Activated T-helper 1 cell treated with Interleukin-2 at 50 U/mL for 16 hours (primary cell): ENCODE data around the gene SULT1C4.
"Not testable (repeated sequence)": the region's sequence is repeated elsewhere in the genome, so short reads cannot be mapped to it uniquely, and the experiment has no call there.

ENCODE experiments used
- DNase-seq: peaks from one replicate; pipeline ENCODE4 v3.0.0-alpha.2; 2020; ENCODE audit warnings: low read depth

The SULT1C4 gene

DNA sequence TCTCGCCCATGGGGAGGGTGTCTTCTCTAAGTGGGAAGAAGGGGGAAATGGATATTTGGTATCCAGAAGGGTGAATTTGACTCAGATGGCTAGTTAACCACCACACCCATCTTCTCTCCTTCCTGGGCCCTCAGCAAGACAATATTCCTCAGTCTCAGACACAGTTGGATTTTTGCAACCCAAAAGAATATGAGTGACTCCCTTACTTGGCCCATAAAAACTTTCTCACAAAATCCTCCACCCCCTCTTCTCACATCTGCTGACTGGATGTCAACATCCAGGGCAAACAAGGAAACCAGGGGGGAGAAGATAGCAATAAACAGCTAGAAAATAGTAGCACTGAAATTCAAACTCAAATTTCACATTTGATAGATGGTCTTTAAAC is 35.9 kb downstream of the SULT1C4 start:
- DNase-seq, result no peak

DNA sequence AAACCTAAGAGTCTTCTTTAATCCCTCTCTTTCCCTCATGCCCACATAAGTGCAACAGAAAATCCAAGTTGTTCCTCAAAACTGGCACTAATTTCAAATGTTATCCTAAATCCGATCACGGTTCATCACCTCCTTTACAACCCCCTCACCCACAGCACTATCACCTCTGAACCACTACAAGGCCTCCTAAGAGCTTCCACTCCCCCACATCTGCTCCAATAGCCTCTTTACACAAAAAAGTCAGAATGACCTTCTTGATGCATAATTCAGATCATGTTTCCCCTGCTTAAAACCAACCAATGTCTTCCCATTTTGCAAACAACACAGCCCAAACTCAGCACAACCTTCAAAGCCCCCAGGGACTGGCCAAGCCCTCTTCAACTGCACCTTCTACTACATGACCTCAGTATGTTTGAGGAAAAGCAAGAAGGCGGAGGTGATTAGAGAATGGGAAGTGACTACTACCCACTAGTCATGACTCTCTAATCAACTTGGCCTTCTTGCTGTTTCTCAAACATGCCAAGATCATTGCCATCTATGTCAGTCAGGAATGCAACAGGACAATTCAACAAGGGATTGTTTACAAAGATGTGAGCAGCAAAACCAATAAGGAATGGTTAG is 36.6 kb downstream of the SULT1C4 start:
- no peak for DNase-seq

DNA sequence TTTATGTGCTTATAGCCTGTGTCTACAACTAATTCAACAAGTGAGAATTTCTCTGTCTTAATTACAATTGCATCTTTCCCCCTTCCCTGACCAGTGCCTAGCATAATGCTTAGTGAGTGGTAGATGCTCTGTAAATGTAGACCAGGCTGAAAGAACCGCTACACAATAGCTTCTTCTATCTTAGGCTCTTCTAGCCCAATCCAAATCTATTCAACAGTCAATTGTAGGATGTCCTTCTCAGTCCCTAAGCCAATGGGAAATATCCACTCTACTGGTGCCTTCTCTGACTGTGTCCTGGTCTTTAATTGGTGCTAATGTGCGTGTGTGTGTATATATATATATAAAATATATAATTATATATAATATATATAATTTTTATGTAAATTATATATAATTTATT is 37.2 kb downstream of the SULT1C4 start:
- DNase-seq, result no peak

DNA sequence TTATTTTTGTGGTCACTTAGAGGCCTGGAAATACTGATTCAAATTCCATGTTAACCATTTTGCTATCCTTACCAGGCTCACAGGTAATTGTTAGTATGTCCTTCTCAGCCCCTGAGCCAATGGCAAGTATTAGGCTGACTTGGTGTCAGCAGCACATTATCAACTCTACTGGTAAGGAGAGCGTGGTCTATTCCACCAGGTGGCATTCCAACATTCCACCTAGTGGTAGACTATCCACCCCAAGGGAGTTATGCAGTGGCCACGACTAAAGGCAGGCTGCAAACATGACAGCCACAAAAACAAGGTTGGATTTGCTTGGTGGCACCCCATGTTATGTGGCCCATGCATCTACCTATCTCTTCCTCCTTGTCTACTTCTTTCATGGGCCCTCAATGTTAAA is 39.5 kb downstream of the SULT1C4 start:
- no peak for DNase-seq

DNA sequence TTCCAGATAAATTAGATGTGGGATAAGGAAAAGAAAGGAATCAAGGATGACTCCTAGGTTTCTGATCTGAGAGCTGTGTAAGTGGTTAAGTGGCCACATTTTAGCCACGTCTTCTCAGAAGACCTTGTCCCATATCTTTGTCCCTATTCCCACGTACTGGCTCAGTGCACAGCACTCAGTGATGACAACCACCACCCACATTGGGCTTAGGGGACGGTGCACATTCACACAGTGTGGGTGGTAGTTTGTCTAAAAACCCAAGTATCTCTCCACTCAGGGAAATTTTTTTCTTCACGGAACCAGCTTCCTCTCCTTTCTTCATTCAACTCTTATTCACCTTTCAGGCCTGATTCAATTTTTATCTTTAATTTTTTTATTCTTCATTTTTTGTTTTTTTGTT is 40.7 kb downstream of the SULT1C4 start:
- no peak for DNase-seq

DNA sequence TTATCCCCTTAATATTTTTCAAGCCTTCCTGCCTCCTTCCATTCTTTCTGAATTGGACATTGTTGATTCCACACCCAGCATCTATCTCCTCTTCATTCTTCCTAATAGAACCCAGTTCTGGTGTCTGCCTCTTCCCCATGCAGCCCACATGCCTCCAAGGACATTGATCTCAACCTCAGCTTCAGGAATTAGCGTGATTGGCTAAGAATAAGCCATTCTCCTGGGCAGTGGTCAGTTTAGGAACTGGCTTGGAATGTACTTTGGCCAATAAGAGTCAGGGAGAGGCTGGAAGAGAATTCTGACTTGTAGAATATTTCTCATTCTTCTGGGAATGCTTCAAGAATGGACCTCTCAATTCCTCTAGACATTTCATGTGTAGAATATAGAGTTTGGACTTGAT is 45.3 kb downstream of the SULT1C4 start:
- DNase-seq, result no peak

DNA sequence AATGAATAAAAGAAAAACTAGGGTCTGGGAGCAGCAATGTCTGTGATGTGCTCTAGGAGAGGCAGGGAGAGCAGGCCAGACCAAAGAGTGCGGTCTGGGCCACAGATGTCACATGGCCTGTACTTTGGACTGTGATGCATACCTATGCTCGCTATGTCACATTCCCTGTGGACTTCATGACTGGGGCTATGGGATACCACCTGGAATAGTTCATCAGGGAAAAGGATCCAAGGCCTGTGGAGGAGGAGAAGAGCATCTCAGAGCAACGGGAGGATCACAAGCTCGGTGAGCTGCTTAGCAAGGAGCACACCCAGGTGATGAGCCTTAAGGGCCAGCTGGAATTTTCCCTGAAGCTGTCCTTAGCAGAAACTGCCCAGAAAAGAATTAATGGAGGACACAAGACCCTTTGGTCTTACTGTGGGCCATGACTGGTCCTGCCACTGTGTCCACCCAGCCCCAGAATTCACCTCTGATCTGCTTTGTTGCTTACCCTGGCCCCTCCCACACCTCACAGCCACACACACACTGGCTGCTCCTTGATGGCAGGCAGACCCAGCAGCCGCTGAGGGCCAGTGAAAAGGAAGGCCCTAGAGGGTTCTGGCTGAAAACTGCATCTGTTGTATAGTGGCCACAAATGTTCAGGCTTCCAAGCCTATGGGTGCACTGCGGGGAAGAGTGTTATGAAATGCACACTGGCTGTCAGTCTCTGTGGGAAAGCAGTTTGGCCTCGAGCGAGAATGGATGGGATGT is 45.9 kb downstream of the SULT1C4 start:
- no peak for DNase-seq

DNA sequence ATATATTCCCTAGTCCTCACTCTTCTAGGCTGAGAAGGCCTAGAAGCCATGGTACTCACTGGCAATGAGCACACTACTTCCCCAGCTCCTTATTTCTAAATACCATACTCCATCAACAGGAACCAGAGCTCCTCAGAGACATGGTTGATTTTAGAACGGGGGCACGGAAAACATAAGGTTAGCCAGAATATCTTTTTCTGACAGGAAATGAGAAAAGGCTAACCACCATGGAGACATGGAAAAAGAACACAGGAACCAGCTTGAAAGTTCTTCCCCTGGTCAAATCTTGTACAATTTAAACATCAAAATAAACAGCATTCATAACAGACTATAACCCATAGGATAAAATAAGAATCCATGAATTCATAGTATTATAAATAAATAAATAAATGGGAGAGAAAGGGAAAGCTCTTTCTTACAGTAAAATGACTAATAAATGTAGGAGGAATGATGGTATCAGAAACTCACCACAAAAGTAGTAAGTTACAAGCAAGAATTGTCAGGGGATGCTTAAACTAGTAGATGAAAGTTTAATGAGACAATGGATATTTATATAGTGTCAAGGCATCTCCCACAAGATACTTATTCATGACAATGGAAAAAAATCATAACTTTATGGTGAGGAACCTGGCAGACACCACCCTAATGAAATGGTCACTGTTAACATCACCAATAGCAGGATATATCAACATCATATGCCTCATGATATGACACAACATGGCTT is 50.7 kb downstream of the SULT1C4 start:
- DNase-seq, result no peak

DNA sequence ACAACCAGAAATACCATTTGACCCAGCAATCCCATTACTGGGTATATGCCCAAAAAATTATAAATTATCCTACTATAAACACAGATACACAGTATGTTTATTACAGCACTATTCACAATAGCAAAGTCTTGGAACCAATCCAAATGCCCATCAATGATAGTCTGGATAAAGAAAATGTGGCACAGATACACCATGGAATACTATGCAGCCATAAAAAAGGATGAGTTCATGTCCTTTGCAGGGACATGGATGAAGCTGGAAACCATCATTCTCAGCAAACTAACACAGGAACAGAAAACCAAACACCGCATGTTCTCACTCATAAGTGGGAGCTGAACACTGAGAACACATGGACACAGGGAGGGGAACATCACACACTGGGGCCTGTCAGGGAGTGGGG is 57.8 kb downstream of the SULT1C4 start:
- not testable (repeated sequence) for DNase-seq

DNA sequence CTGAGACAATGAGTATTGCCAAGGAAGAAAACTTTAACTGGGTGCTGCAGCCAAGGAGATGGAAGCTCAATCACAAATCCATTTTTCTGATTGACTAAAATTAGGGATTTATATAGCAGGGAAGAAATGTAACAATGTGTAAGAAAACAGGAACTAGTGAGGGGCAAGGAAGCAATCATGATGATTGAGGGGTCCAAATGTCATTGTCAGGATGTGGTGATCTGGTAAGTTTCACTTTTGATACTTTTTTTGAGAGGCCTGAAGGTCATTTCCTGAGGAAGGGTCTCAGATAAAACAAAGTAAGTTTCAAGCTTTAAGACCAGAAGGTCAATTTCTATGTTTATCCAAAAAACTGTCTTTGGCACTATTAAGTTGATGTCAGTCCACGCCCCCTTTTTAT is 59.2 kb downstream of the SULT1C4 start:
- DNase-seq, result no peak
